T-cell (primary cell): ENCODE data around the gene ITPK1. TPM values are rescaled to one million over a fixed set of nuclear protein-coding genes. Genes with fewer than 3 reads are reported as not detected.

Experiments used
- ATAC-seq, 4 experiments: fragments of 200-7000 bp in 3 of 4; fragments of 150-1000 bp in 1 of 4; cut with Tn5 transposase; replicated peaks in 1 of 4; 1 replicate in 3 of 4; 2 replicates in 1 of 4; pipeline ENCODE4 v1.10.0; 2021; ENCODE audit warnings: moderate library complexity in 3 of 4, mild to moderate bottlenecking in 2 of 4, moderate number of reproducible peaks in 1 of 4
- CTCF ChIA-PET, 2 donors: fragments of 300-600 bp; sonication (Branson Sonifier 250); formaldehyde crosslinking; loops; one replicate each; lab custom pipeline; 2022; ENCODE audit warnings: antibody characterized with exemption in 2 of 2; lab: Charles Lee
- POLR2A ChIA-PET, 2 donors: fragments of 300-600 bp; sonication (Branson Sonifier 250); formaldehyde crosslinking; loops; one replicate each; lab custom pipeline; 2022; ENCODE audit warnings: antibody characterized with exemption in 2 of 2; lab: Charles Lee
- DNase-seq, 35 experiments: peaks; one replicate each; pipeline versions ENCODE4 v3.0.0 to v3.0.0-alpha.2; 2013 to 2023
- H3K27ac ChIP-seq: one replicate; pipeline ENCODE4 v1.5.1; 2013; ENCODE audit warnings: low read length
- H3K27me3 ChIP-seq, 2 experiments: replicated peaks in 1 of 2; 1 replicate in 1 of 2; 2 replicates in 1 of 2; pipeline versions ENCODE4 v1.6.1 to v1.7.0; 2013; ENCODE audit warnings: low read length in 1 of 2, mixed read lengths in 1 of 2; ENCODE audit not compliant: control insufficient read depth in 2 of 2, insufficient read depth in 2 of 2; ENCODE audit errors: extremely low read depth in 1 of 2
- H3K36me3 ChIP-seq, 2 donors: 1 replicate in 1 of 2; 2 replicates in 1 of 2; pipeline versions ENCODE4 v1.6.1 to v1.7.0; 2013; ENCODE audit warnings: low read length in 1 of 2; ENCODE audit not compliant: control insufficient read depth in 2 of 2, insufficient read depth in 1 of 2; ENCODE audit errors: extremely low read depth in 1 of 2
- H3K4me1 ChIP-seq, 2 experiments: 1 replicate in 1 of 2; 2 replicates in 1 of 2; pipeline versions ENCODE4 v1.6.1 to v1.7.0; 2013; ENCODE audit warnings: low read length in 2 of 2, mixed read lengths in 1 of 2; ENCODE audit not compliant: insufficient read depth in 2 of 2, control insufficient read depth in 1 of 2; ENCODE audit errors: extremely low read depth in 1 of 2
- H3K4me3 ChIP-seq, 2 donors: 1 replicate in 1 of 2; 2 replicates in 1 of 2; pipeline versions ENCODE4 v1.5.1 to v1.7.0; 2013; ENCODE audit warnings: mild to moderate bottlenecking in 2 of 2, low read length in 1 of 2, moderate library complexity in 1 of 2; ENCODE audit not compliant: control insufficient read depth in 1 of 2; ENCODE audit errors: extremely low read depth in 1 of 2
- H3K9me3 ChIP-seq: 2 replicates; pipeline ENCODE4 v1.7.0; 2013
- H3K27ac Mint-ChIP-seq, 2 donors: one replicate each; pipeline ENCODE4 v1.8.0; 2020 to 2021; ENCODE audit warnings: mild to moderate bottlenecking in 2 of 2, mixed read lengths in 2 of 2
- H3K27me3 Mint-ChIP-seq, 2 donors: one replicate each; pipeline ENCODE4 v1.8.0; 2021 to 2022; ENCODE audit warnings: mixed read lengths in 2 of 2
- H3K36me3 Mint-ChIP-seq: one replicate; pipeline ENCODE4 v1.8.0; 2021; ENCODE audit warnings: mixed read lengths
- H3K4me1 Mint-ChIP-seq, 3 donors: one replicate each; pipeline ENCODE4 v1.8.0; 2020 to 2022; ENCODE audit warnings: mixed read lengths in 3 of 3, mild to moderate bottlenecking in 1 of 3
- H3K4me3 Mint-ChIP-seq, 3 donors: one replicate each; pipeline ENCODE4 v1.8.0; 2020 to 2022; ENCODE audit warnings: mild to moderate bottlenecking in 3 of 3, mixed read lengths in 3 of 3, moderate library complexity in 3 of 3
- H3K9me3 Mint-ChIP-seq, 3 donors: one replicate each; pipeline ENCODE4 v1.8.0; 2020 to 2022; ENCODE audit warnings: mixed read lengths in 3 of 3
- WGBS: methylation state at CpG from one replicate; pipeline ENCODE4 v1.1.5; 2013; ENCODE audit warnings: missing lambda C conversion rate; ENCODE audit not compliant: insufficient coverage; 5-methylcytosine and 5-hydroxymethylcytosine counted together
- total RNA-seq, 35 experiments: library from RNA in 6 of 35; stranded (reverse) in 6 of 35; fragments of 120-200 nt in 1 of 35; gene quantifications; one replicate each; pipeline versions ENCODE4 v1.2.1 to v1.2.4 and lab custom pipeline; 2013 to 2026

The ITPK1 gene
- total RNA-seq, 5 donors from 2014 or later (not counting 1 experiment from before 2014, with no cell fraction given), result 28.0 to 43.0 (median 39.5) TPM

DNA sequence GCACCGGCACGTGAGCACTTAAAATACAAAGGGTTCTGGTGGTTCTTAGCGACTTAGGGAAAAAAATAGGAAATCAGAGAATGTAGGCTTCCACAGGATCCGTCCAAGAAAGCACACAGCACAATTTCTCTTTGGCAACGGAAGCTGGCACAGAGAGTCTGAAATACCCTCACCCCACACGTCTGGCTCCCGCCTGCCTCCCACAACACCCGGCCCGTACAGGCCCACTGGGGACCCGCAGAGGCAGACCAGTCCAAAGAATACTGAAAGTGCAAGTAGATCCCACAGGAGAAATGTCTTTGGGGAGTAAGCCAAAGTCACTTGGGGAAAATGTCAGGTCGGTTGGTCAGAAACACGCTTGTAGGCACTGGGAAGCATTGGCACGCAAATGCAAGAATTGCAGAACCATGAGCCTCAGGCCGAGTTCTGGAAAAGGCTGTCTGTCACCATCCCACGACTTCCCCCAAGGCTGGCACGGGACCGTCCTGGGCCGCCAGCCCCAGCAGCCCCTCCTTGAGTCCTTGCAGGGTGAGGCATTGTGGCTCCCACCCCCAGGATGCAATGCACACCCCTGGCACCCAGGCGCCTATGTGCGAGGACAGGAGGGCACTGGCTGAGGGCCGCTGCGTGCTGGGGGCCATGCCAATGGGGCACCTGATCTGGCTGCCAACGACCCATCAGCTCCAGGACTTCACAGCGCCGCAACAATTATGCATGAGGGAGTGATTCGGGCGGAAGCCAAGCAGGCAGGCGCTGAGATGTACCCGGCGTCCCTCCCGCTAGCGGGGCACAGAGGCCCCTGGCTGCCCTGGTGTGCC lies 163.0 kb downstream of the ITPK1 start:
- H3K4me1 Mint-ChIP-seq, result peaks cover 5 to 6% (median 5%) of the 10 kb centered on the region in 3 donors
- no peaks in the 10 kb centered on the region for H3K27me3 Mint-ChIP-seq
- Histone ChIP-seq H3K9me3 (no peaks in the 10 kb centered on the region), H3K27ac (no peak overlapping the region), H3K4me1 (peaks cover 0 to 8% of the 10 kb centered on the region in 2 experiments), H3K4me3 (no peak overlapping the region), H3K27me3 (no peaks in the 10 kb centered on the region), H3K36me3 (peaks cover 14 to 39% of the 10 kb centered on the region in 2 donors)
- ATAC-seq, result no peak
- DNase-seq, result peak in 1 of 35 experiments; percentile 4
- peaks cover 29% of the 10 kb centered on the region for H3K36me3 Mint-ChIP-seq
- H3K9me3 Mint-ChIP-seq, result no peaks in the 10 kb centered on the region
- H3K4me3 Mint-ChIP-seq, result no peak overlapping the region
- ChIA-PET CTCF (interaction anchor here (0.6 to 1.5 kb wide), 6 partner anchors 112 to 1238 kb away, joined by 3 to 4 read pairs (median 3); no protein-coding TSS in a partner anchor), POLR2A (no interaction called here)
- no peak overlapping the region for H3K27ac Mint-ChIP-seq
- 95% methylated on average over 24 of the region's 32 CpGs for WGBS

DNA sequence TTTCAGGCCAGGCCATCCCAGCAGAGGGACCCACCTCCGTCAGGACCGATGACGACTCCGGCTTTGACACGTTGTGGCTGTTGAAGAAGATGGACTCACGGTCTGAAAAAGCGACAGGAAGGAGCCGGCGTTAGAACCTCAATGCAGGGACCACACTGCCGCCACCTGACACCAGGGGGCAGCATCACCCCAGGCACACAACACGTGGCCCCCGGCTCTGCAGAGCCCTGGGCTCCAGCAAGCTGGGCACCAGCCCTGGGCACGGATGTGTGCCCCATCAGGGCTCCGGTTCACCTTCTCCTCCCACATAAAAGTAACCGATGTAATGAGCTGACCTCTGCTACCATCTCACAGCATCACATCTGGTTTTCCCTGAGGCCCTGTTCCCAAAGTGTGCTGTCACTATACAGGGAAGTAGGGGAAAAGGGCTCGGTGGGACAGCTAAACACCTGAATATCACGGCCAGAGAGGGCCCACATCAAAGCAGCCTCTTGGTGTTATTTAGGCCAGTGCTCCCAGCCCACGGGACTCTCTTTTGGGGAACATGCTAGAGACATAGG lies 163.7 kb downstream of the ITPK1 start:
- Histone ChIP-seq H3K4me3 (no peak overlapping the region), H3K36me3 (peaks cover 14 to 33% of the 10 kb centered on the region in 2 donors), H3K4me1 (peaks cover 0 to 8% of the 10 kb centered on the region in 2 experiments), H3K27ac (no peak overlapping the region), H3K9me3 (no peaks in the 10 kb centered on the region), H3K27me3 (no peaks in the 10 kb centered on the region)
- Mint-ChIP-seq H3K4me1 (peaks cover 5 to 6% (median 5%) of the 10 kb centered on the region in 3 donors), H3K36me3 (peaks cover 28% of the 10 kb centered on the region), H3K27me3 (no peaks in the 10 kb centered on the region), H3K9me3 (no peaks in the 10 kb centered on the region), H3K27ac (no peak overlapping the region), H3K4me3 (no peak overlapping the region)
- ChIA-PET POLR2A (no interaction called here), CTCF (interaction anchor here (0.6 to 1.5 kb wide), 6 partner anchors 113 to 1238 kb away, joined by 3 to 4 read pairs (median 3); no protein-coding TSS in a partner anchor)
- 19% methylated on average over 17 of the region's 18 CpGs for WGBS
- peak; percentile 47 to 88 (median 74) for DNase-seq
- ATAC-seq, result peak; percentile 84 to 95 (median 93)

DNA sequence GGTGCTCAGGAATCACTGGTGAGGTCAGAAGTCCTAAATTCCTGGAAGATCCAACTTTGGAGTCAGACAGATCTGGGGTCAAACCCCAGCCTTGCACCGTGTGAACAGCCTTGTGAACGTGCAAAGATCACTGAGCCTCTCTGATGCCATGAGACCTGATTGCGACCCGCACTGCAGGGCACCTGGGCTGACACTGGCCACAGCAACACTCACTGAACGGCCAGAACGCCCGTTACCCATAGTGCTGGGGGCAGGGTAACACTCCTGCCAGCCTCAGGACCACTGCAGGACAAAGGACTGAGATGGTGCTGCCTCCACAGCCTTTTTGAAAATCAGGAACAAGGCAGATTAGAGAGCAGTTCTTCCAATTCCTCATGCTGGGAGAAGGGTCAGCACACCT lies 164.5 kb downstream of the ITPK1 start:
- Histone ChIP-seq H3K36me3 (peaks cover 9 to 32% of the 10 kb centered on the region in 2 donors), H3K4me3 (no peak overlapping the region), H3K27me3 (no peaks in the 10 kb centered on the region), H3K9me3 (no peaks in the 10 kb centered on the region), H3K4me1 (peaks cover 0 to 8% of the 10 kb centered on the region in 2 experiments), H3K27ac (no peak overlapping the region)
- Mint-ChIP-seq H3K27me3 (no peaks in the 10 kb centered on the region), H3K4me3 (no peak overlapping the region), H3K9me3 (no peaks in the 10 kb centered on the region), H3K4me1 (peaks cover 5 to 6% (median 5%) of the 10 kb centered on the region in 3 donors), H3K36me3 (peaks cover 30% of the 10 kb centered on the region), H3K27ac (no peak overlapping the region)
- ATAC-seq, result no peak
- POLR2A ChIA-PET, result no interaction called here
- CTCF ChIA-PET, result interaction anchor here (1.3 to 1.5 kb wide), 2 partner anchors 114 to 181 kb away, joined by 3 read pairs; no protein-coding TSS in a partner anchor
- DNase-seq, result no peak
- 97% methylated on average over 7 of the region's 7 CpGs for WGBS

DNA sequence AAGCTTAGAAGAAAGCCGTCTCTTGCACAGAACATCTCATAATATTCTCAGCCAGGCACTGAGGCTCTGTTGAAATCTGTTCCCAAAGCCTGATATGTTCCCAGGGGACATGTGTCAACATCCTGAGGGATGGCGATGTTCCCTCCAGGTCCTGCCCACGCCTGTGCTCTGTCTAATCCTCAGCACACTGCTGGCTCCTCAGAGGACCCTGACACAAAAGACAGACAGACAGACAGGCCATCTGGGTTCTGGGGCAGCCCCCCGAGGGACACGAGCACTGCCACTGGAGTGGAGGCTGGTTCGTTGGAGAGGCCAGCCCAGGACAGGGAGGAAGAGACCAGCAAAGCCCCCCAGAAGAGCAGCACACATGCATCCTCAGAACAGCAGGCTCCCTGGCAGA lies 165.0 kb downstream of the ITPK1 start:
- Mint-ChIP-seq H3K36me3 (peaks cover 32% of the 10 kb centered on the region), H3K9me3 (no peaks in the 10 kb centered on the region), H3K4me1 (peaks cover 5 to 6% (median 5%) of the 10 kb centered on the region in 3 donors), H3K4me3 (no peak overlapping the region), H3K27ac (no peak overlapping the region), H3K27me3 (no peaks in the 10 kb centered on the region)
- no peaks in the 10 kb centered on the region for H3K9me3 ChIP-seq
- WGBS, result 85% methylated on average over 6 of the region's 6 CpGs
- peaks cover 10 to 37% of the 10 kb centered on the region in 2 donors for H3K36me3 ChIP-seq
- H3K27ac ChIP-seq, result no peak overlapping the region
- ATAC-seq (no peak), DNase-seq (no peak)
- H3K27me3 ChIP-seq, result no peaks in the 10 kb centered on the region
- peaks cover 0 to 8% of the 10 kb centered on the region in 2 experiments for H3K4me1 ChIP-seq
- POLR2A ChIA-PET, result no interaction called here
- H3K4me3 ChIP-seq, result no peak overlapping the region
- CTCF ChIA-PET, result no interaction called here

DNA sequence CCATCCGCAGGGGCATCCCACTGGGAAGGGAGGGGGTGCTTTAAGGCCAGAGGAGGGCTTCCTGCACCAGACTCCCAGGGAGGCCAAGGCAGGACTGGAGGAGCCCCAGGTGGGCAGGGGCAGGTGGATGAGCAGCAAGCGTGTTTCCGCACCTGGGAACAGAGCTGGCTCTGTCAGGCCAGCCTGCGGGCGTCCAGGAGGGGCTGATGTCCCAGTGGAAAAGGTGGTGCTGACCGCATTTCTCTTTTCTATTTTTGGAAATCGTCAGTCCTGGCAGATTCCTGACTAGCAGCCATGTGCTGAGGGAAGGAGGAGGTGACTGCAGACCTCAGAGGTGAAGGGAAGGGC lies 165.6 kb downstream of the ITPK1 start:
- Mint-ChIP-seq H3K27ac (no peak overlapping the region), H3K4me3 (no peak overlapping the region), H3K9me3 (no peaks in the 10 kb centered on the region), H3K4me1 (peaks cover 5 to 6% (median 5%) of the 10 kb centered on the region in 3 donors), H3K36me3 (peaks cover 32% of the 10 kb centered on the region), H3K27me3 (no peaks in the 10 kb centered on the region)
- no peak overlapping the region for H3K4me3 ChIP-seq
- WGBS, result 93% methylated on average over 7 of the region's 7 CpGs
- no peaks in the 10 kb centered on the region for H3K9me3 ChIP-seq
- H3K36me3 ChIP-seq, result peaks cover 16 to 43% of the 10 kb centered on the region in 2 donors
- H3K4me1 ChIP-seq, result peaks cover 0 to 8% of the 10 kb centered on the region in 2 experiments
- H3K27me3 ChIP-seq, result no peaks in the 10 kb centered on the region
- DNase-seq (no peak), ATAC-seq (no peak)
- H3K27ac ChIP-seq, result no peak overlapping the region
- ChIA-PET CTCF (interaction anchor here in 1 of 2 donors (0.7 kb wide), 1 partner anchor 206 kb away, joined by 3 read pairs; no protein-coding TSS in a partner anchor), POLR2A (no interaction called here)

DNA sequence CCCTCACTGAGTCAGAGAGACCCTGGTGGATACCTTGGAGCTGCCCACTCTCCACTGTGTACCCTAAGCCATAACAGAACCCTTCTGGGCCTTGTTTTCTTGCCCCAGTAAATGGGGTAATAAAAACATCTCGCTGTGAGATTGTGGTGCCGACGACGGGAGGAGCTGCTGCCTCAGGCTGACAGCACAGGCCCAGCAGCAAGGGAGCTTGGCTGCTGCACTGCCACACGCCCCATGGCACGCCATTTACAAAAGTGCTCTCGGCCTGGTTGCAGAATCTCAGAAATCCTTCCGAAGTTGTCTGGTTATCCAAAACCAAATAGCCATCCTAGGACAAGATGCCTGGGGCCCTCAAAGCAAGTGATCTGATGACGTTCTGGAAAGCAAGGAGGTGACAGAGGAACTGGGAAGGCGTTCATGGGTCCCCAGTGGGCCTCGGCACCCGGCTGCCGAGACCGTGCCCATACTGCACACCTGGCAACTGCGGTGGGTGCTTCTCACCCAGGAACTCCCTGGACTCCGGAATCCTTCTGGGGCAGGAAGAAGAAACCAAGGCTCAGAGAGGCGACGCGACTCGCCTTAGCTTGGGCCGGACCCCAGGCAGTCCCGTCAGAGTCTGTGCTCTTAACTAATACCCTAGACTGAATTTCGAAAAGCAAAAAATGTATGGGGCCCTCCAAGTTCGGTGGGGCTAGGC lies 166.1 kb downstream of the ITPK1 start:
- peaks cover 5 to 6% (median 5%) of the 10 kb centered on the region in 3 donors for H3K4me1 Mint-ChIP-seq
- no peak overlapping the region for H3K4me3 Mint-ChIP-seq
- no peak for ATAC-seq
- H3K27ac Mint-ChIP-seq, result no peak overlapping the region
- Histone ChIP-seq H3K27me3 (no peaks in the 10 kb centered on the region), H3K4me3 (no peak overlapping the region), H3K4me1 (peaks cover 0 to 8% of the 10 kb centered on the region in 2 experiments), H3K36me3 (peaks cover 22 to 47% of the 10 kb centered on the region in 2 donors), H3K27ac (no peak overlapping the region), H3K9me3 (no peaks in the 10 kb centered on the region)
- H3K9me3 Mint-ChIP-seq, result no peaks in the 10 kb centered on the region
- H3K36me3 Mint-ChIP-seq, result peaks cover 36% of the 10 kb centered on the region
- 96% methylated on average over 20 of the region's 24 CpGs for WGBS
- POLR2A ChIA-PET, result no interaction called here
- CTCF ChIA-PET, result interaction anchor here in 1 of 2 donors (0.7 kb wide), 1 partner anchor 206 kb away, joined by 3 read pairs; no protein-coding TSS in a partner anchor
- no peaks in the 10 kb centered on the region for H3K27me3 Mint-ChIP-seq
- no peak for DNase-seq
